ENCODE data around the gene LRP1B. TPM values are rescaled to one million over a fixed set of nuclear protein-coding genes. Genes with fewer than 3 reads are reported as not detected.

The LRP1B gene
- total RNA-seq, 4 donors from 2014 or later = 0.42 to 0.71 (median 0.65) TPM

GRCh38 chr2:141947396-141948114 is 183.3 kb downstream of the LRP1B start:
- intact Hi-C loops (cut with DNase I) = no loop called here
- Histone ChIP-seq H3K9me3 (no peaks in the 10 kb centered on the region), H3K36me3 (no peaks in the 10 kb centered on the region), H3K27me3 (no peaks in the 10 kb centered on the region), H3K4me3 (no peak overlapping the region), H3K4me1 (no peaks in the 10 kb centered on the region), H3K27ac (replicated peaks in 1 of 4) (no peak overlapping the region)
- no peak for DNase-seq (ENCODE audit: extremely low spot score)
- WGBS = 93% methylated on average over 6 of the region's 6 CpGs
- no peak for TF ChIP-seq POLR2AphosphoS5 (IDR thresholded peaks at IDR 0.05)
- no peak for TF ChIP-seq EP300 (IDR thresholded peaks at IDR 0.05)
- no peak for TF ChIP-seq CTCF (IDR thresholded peaks at IDR 0.05)
- TF ChIP-seq POLR2A (IDR thresholded peaks at IDR 0.05; ENCODE audit: low read depth) = no peak

- intact Hi-C loops (cut with DNase I) = no loop called here
- H3K27me3 ChIP-seq = no peaks in the 10 kb centered on the region
- no peaks in the 10 kb centered on the region for H3K36me3 ChIP-seq
- TF ChIP-seq POLR2A (IDR thresholded peaks at IDR 0.05; ENCODE audit: low read depth) (no peak), CTCF (IDR thresholded peaks at IDR 0.05) (no peak), POLR2AphosphoS5 (IDR thresholded peaks at IDR 0.05) (no peak), EP300 (IDR thresholded peaks at IDR 0.05) (no peak)
- WGBS = 93% methylated on average over 3 of the region's 3 CpGs
- DNase-seq (ENCODE audit: extremely low spot score) = no peak
- no peaks in the 10 kb centered on the region for H3K4me1 ChIP-seq
- H3K4me3 ChIP-seq = no peak overlapping the region
- H3K9me3 ChIP-seq = no peaks in the 10 kb centered on the region
- H3K27ac ChIP-seq (replicated peaks in 1 of 4) = no peak overlapping the region
Measured at GRCh38 chr2:141946016-141946415, 184.8 kb downstream of the LRP1B start.

GRCh38 chr2:141943918-141944317 is 186.9 kb downstream of the LRP1B start:
- TF ChIP-seq POLR2AphosphoS5 (IDR thresholded peaks at IDR 0.05) (no peak), CTCF (IDR thresholded peaks at IDR 0.05) (no peak), EP300 (IDR thresholded peaks at IDR 0.05) (no peak), POLR2A (IDR thresholded peaks at IDR 0.05; ENCODE audit: low read depth) (no peak)
- 65% methylated on average over 7 of the region's 7 CpGs for WGBS

GRCh38 chr2:141942006-141942789 is 188.6 kb downstream of the LRP1B start:
- Histone ChIP-seq H3K36me3 (no peaks in the 10 kb centered on the region), H3K4me3 (no peak overlapping the region), H3K4me1 (no peaks in the 10 kb centered on the region), H3K27me3 (no peaks in the 10 kb centered on the region), H3K27ac (replicated peaks in 1 of 4) (no peak overlapping the region), H3K9me3 (peaks cover 0 to 6% (median 0%) of the 10 kb centered on the region in 4 donors)
- TF ChIP-seq POLR2A (IDR thresholded peaks at IDR 0.05; ENCODE audit: low read depth) = no peak
- no peak for TF ChIP-seq POLR2AphosphoS5 (IDR thresholded peaks at IDR 0.05)
- no peak for TF ChIP-seq CTCF (IDR thresholded peaks at IDR 0.05)
- no peak for TF ChIP-seq EP300 (IDR thresholded peaks at IDR 0.05)
- no peak for DNase-seq (ENCODE audit: extremely low spot score)
- intact Hi-C loops (cut with DNase I) = no loop called here
- WGBS = 71% methylated on average over 5 of the region's 5 CpGs

More at GRCh38 chr2:141943918-141944317, 186.9 kb downstream of the LRP1B start:
- no peaks in the 10 kb centered on the region for H3K9me3 ChIP-seq
- intact Hi-C loops (cut with DNase I) = no loop called here
- no peak overlapping the region for H3K4me3 ChIP-seq
- no peak overlapping the region for H3K27ac ChIP-seq (replicated peaks in 1 of 4)
- no peaks in the 10 kb centered on the region for H3K36me3 ChIP-seq
- H3K4me1 ChIP-seq = no peaks in the 10 kb centered on the region
- no peaks in the 10 kb centered on the region for H3K27me3 ChIP-seq
- DNase-seq (ENCODE audit: extremely low spot score) = no peak

Data from esophagus muscularis mucosa (tissue), 4 donors.